ENCODE data around the gene MYEOV.

Gene MYEOV

GRCh38 chr11:69295079-69295994 is 1.4 kb downstream of the MYEOV start:
- TF ChIP-seq CTCF (IDR thresholded peaks at IDR 0.05), result no peak
- TF ChIP-seq ZFX (IDR thresholded peaks at IDR 0.05; ENCODE audit: borderline replicate concordance), result no peak

GRCh38 chr11:69295995-69296889 is 2.3 kb downstream of the MYEOV start:
- TF ChIP-seq ZFX (IDR thresholded peaks at IDR 0.05; ENCODE audit: borderline replicate concordance) (no peak), CTCF (IDR thresholded peaks at IDR 0.05) (no peak)
- H3K27ac ChIP-seq, result no peak overlapping the region

More at GRCh38 chr11:69295079-69295994, 1.4 kb downstream of the MYEOV start:
- no peak overlapping the region for H3K27ac ChIP-seq

GRCh38 chr11:69296890-69297786 is 3.2 kb downstream of the MYEOV start:
- TF ChIP-seq ZFX (IDR thresholded peaks at IDR 0.05; ENCODE audit: borderline replicate concordance) (no peak), CTCF (IDR thresholded peaks at IDR 0.05) (no peak)

GRCh38 chr11:69297787-69298266 is 3.9 kb downstream of the MYEOV start:
- TF ChIP-seq CTCF (IDR thresholded peaks at IDR 0.05), result no peak
- no peak for TF ChIP-seq ZFX (IDR thresholded peaks at IDR 0.05; ENCODE audit: borderline replicate concordance)
- H3K27ac ChIP-seq, result no peak overlapping the region

More at GRCh38 chr11:69296890-69297786, 3.2 kb downstream of the MYEOV start:
- no peak overlapping the region for H3K27ac ChIP-seq

GRCh38 chr11:69298267-69299022 is 4.5 kb downstream of the MYEOV start:
- no peak for TF ChIP-seq CTCF (IDR thresholded peaks at IDR 0.05)
- H3K27ac ChIP-seq, result no peak overlapping the region

- H3K27ac ChIP-seq, result no peak overlapping the region
Measured at GRCh38 chr11:69299023-69299461, 5.1 kb downstream of the MYEOV start.

More at GRCh38 chr11:69299023-69299461, 5.1 kb downstream of the MYEOV start:
- no peak for TF ChIP-seq CTCF (IDR thresholded peaks at IDR 0.05)
- no peak for TF ChIP-seq ZFX (IDR thresholded peaks at IDR 0.05; ENCODE audit: borderline replicate concordance)

Data from 22Rv1 (cell line).